Aorta (tissue), 5 donors: ENCODE results near the gene ZNF732. TPM values are rescaled to one million over a fixed set of nuclear protein-coding genes. Genes with fewer than 3 reads are reported as not detected.

Source experiments
- ATAC-seq: fragments of 200-7000 bp; cut with Tn5 transposase; one replicate; pipeline ENCODE4 v1.9.1; 2022; ENCODE audit warnings: moderate library complexity; ENCODE audit not compliant: low FRiP score
- DNase-seq, 2 donors: peaks; one replicate each; pipeline ENCODE4 v3.0.0-alpha.2; 2020
- H3K27ac ChIP-seq, 2 donors: one replicate each; pipeline ENCODE4 v1.5.1; 2013; ENCODE audit warnings: low read length in 2 of 2, mild to moderate bottlenecking in 2 of 2, moderate library complexity in 2 of 2, control low read depth in 1 of 2, inconsistent platforms in 1 of 2, low read depth in 1 of 2
- H3K27me3 ChIP-seq, 2 donors: one replicate each; pipeline ENCODE4 v1.6.1; 2013; ENCODE audit warnings: control low read depth in 1 of 2, low read length in 1 of 2, mild to moderate bottlenecking in 1 of 2, moderate library complexity in 1 of 2; ENCODE audit not compliant: insufficient read depth in 2 of 2, control insufficient read depth in 1 of 2
- H3K36me3 ChIP-seq, 2 donors: one replicate each; pipeline ENCODE4 v1.6.1; 2013; ENCODE audit warnings: control low read depth in 1 of 2, low read length in 1 of 2, mild to moderate bottlenecking in 1 of 2; ENCODE audit not compliant: insufficient read depth in 2 of 2, control insufficient read depth in 1 of 2
- H3K4me1 ChIP-seq, 2 donors: one replicate each; pipeline ENCODE4 v1.6.1; 2013; ENCODE audit warnings: low read length in 2 of 2, control low read depth in 1 of 2, mild to moderate bottlenecking in 1 of 2, moderate library complexity in 1 of 2; ENCODE audit not compliant: insufficient read depth in 2 of 2, control insufficient read depth in 1 of 2
- H3K4me3 ChIP-seq, 2 donors: one replicate each; pipeline ENCODE4 v1.5.1; 2013; ENCODE audit warnings: low read length in 2 of 2, control low read depth in 1 of 2, mild to moderate bottlenecking in 1 of 2
- H3K9me3 ChIP-seq: one replicate; pipeline ENCODE4 v1.6.1; 2013; ENCODE audit warnings: mild to moderate bottlenecking, low read length; ENCODE audit not compliant: control insufficient read depth
- WGBS, 2 donors: extraction: QIAGEN DNeasy Blood & Tissue Kit; methylation state at CpG; one replicate each; pipeline ENCODE4 v1.1.7; 2013; 5-methylcytosine and 5-hydroxymethylcytosine counted together
- intact Hi-C, 2 donors: fragments of 100-400 bp; cut with DNase I; formaldehyde crosslinking; loops; one replicate each; pipeline versions ENCODE4 v1.14.2 to v1.15.0; 2022
- long read RNA-seq, 2 donors: library from polyadenylated mRNA; unstranded; transcript quantifications; one replicate each; pipeline ENCODE4 v2.0.0, GENCODE V29; 2020 to 2021
- polyA plus RNA-seq, 2 donors: library from polyadenylated mRNA; stranded (reverse); fragments of 200-250 nt; gene quantifications; one replicate each; pipeline ENCODE4 v1.2.3, GENCODE V29; 2013
- total RNA-seq, 2 donors: library from RNA; stranded (reverse); fragmentation: NEBNext Ultra II Directional; extraction: Animal tissue kit (Norgen Biotek cat#: 25700); gene quantifications; one replicate each; pipeline ENCODE4 v1.2.1, GENCODE V29; 2021
- donor health status: healthy with polysubstance abuse.
- donor health status: Bipolar disorder and iron deficiency.
- donor health status: DM: no; HTN: no; CAD: no.
- donor health status: DM: no; HTN: no; CAD: no.
- donor health status: DM: yes; HTN: yes; CAD: no.

Gene ZNF732
- under 1 TPM; 0.16 to 0.45 TPM for total RNA-seq
- polyA plus RNA-seq = under 1 TPM in 1 of 2 donors, not detected in 1; 0.18 TPM
- long read RNA-seq, donor 1 = 0 reads
- long read RNA-seq, donor 2 = 0 reads

DNA sequence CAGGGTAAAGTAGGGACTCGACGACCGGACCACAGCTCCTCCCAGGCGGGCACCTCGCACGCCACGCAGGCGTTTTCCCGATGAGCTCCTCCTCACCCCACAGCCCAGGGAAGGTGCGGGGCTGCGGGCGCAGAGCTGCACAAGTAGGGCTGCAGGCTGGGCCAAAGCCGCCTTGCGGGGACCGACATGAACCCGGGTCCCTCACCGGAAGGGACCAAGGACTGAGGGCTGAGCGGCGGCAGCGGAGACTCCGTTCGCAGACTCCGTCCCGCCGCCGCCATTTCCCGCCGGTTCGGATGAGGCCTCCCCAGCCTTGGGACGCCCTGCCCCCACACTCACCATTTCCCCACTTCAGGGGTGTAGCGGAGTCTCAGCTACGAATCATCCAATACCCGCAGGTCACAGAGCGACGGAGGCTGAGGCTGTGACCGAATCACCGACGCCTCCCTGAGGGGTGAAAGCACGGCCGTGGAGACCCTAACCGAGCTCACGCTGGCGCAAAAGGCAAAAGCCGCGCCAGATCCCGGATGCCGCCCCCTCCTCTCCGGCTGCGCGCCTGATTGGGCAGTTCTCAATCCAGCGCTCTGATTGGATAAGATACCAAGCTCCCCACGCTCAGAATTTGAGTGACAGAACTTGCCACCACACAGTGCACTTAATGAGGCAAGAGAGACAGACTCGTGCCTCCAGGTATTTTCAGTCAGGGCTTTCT lies at the start of gene ZNF732:
Gene ZNF732, minus strand, starts transcription at position 506 of the 712 bp plus-strand sequence. Its CDS starts 164 bp downstream, at position 342.
- 2% methylated on average over 53 of the region's 53 CpGs for WGBS, 2 donors
- no peak within 1 kb of the TSS for H3K27ac ChIP-seq
- H3K27me3 ChIP-seq = no peaks in the 10 kb centered on the region
- H3K4me1 ChIP-seq = no peaks in the 10 kb centered on the region
- H3K4me3 ChIP-seq = peak within 1 kb of the TSS in 1 of 2 donors; percentile 49
- intact Hi-C loops = no loop called here
- DNase-seq (peak; percentile 53 to 79), ATAC-seq (peak; percentile 57)
- no peaks in the 10 kb centered on the region for H3K9me3 ChIP-seq
- no peaks in the 10 kb centered on the region for H3K36me3 ChIP-seq

- Histone ChIP-seq H3K27ac (no peak overlapping the region), H3K27me3 (no peaks in the 10 kb centered on the region), H3K9me3 (no peaks in the 10 kb centered on the region), H3K4me3 (no peak overlapping the region), H3K36me3 (peaks cover 0 to 2% of the 10 kb centered on the region in 2 donors), H3K4me1 (no peaks in the 10 kb centered on the region)
- intact Hi-C loops = no loop called here
- ATAC-seq (no peak), DNase-seq (no peak)
- WGBS, 2 donors = 90 to 92% methylated on average over 4 of the region's 4 CpGs
Measured at GRCh38 chr4:340011-340410, 34.7 kb upstream of the ZNF732 start.

DNA sequence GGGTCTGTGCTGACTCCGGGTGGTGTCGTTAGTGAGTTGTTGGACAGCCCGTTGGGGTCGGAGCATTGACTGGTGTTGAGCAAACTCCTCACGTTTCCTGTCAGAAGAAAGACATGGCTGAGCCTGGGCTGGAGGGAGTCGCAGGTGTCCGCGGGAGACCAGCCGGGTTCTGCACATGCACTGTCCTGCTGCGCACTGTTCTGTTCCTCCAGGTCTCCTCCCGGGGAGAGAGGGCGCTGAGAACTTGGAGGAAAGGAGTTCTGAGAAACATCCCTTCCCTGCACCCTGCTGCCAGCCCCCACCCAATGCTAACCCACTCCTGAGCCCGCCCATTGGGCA lies 33.5 kb upstream of the ZNF732 start:
- H3K27me3 ChIP-seq = no peaks in the 10 kb centered on the region
- intact Hi-C loops = no loop called here

GRCh38 chr4:337932-338758 lies 32.9 kb upstream of the ZNF732 start:
- Histone ChIP-seq H3K27ac (peak overlapping the region; percentile 6 to 25), H3K27me3 (no peaks in the 10 kb centered on the region), H3K36me3 (peaks cover 0 to 2% of the 10 kb centered on the region in 2 donors), H3K4me3 (peak overlapping the region; percentile 73 to 76), H3K4me1 (no peaks in the 10 kb centered on the region), H3K9me3 (no peaks in the 10 kb centered on the region)
- intact Hi-C loops = no loop called here
- ATAC-seq (no peak), DNase-seq (peak in 1 of 2 donors; percentile 88)
- WGBS, 2 donors = 1% methylated on average over 49 to 52 of the region's 52 CpGs

More for the DNA sequence above, 33.5 kb upstream of the ZNF732 start:
- Histone ChIP-seq H3K36me3 (peaks cover 0 to 2% of the 10 kb centered on the region in 2 donors), H3K9me3 (no peaks in the 10 kb centered on the region), H3K4me1 (no peaks in the 10 kb centered on the region), H3K27ac (no peak overlapping the region), H3K4me3 (peak overlapping the region in 1 of 2 donors; percentile 73)
- ATAC-seq (no peak), DNase-seq (no peak)
- 24 to 29% methylated on average over 10 to 13 of the region's 13 CpGs for WGBS, 2 donors

DNA sequence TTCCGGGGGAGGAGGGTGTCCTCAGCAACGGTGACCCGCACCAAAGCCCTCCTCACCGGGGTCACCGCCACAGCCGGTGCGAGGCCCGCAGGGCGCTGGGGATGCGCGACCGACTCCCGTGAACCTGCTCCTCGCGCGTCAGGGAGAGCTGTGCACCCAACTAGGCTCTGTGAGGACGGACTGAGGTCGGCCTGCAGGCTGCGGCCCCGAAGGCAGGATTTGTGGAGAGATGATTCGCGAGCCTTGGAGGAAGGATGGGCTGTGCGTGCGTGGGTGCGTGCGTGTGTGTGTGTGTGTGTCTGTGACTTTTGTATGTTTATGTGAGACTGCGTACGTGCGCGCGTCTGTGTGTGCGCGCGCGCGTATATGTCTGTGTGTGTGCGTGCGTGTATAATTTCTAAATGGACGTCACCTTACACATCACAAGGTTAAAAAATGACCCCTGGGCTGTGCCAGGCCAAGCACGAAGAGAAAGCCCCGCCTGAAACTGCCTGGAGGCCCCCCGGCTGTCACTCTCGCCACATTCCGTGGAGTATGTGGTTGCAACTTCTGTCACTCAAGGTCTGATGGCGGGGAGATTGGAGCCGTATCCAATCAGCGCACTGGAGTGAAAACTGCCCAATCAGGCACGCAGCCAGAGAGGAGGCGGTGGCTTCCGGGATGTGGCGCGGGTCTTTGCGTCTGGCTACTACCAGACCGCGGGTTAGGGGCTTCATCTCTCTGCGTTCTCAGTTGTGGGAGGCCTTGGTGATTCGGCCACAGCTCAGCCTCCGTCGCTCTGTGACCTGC lies 32.1 kb upstream of the ZNF732 start, which contains the start of gene ZNF141:
Gene ZNF141, plus strand, starts transcription at position 672 of the 789 bp plus-strand sequence. CDS start 170 bp downstream, outside the sequence.
- ATAC-seq (peak; percentile 98), DNase-seq (peak; percentile 97 to 98)
- Histone ChIP-seq H3K4me1 (no peaks in the 10 kb centered on the region), H3K27ac (peak within 1 kb of the TSS; percentile 6 to 69), H3K4me3 (peak within 1 kb of the TSS; percentile 73 to 76), H3K36me3 (peaks cover 0 to 2% of the 10 kb centered on the region in 2 donors), H3K9me3 (no peaks in the 10 kb centered on the region), H3K27me3 (no peaks in the 10 kb centered on the region)
- 0% methylated on average over 59 of the region's 59 CpGs for WGBS, 2 donors
- intact Hi-C loops = no loop called here

DNA sequence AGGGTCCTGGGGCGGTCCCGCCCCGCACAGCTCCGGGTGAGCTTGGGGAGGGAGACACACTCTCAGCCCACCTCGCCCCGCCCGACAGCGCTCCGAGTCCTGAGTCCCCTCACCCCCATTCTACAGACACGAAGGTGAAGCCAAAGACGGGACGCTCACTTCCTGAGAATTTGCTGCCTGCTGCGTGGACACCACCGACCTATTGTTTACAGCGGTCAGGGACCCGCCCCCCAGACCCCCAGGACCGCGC lies 31.5 kb upstream of the ZNF732 start:
- ATAC-seq = no peak
- intact Hi-C loops = no loop called here

DNA sequence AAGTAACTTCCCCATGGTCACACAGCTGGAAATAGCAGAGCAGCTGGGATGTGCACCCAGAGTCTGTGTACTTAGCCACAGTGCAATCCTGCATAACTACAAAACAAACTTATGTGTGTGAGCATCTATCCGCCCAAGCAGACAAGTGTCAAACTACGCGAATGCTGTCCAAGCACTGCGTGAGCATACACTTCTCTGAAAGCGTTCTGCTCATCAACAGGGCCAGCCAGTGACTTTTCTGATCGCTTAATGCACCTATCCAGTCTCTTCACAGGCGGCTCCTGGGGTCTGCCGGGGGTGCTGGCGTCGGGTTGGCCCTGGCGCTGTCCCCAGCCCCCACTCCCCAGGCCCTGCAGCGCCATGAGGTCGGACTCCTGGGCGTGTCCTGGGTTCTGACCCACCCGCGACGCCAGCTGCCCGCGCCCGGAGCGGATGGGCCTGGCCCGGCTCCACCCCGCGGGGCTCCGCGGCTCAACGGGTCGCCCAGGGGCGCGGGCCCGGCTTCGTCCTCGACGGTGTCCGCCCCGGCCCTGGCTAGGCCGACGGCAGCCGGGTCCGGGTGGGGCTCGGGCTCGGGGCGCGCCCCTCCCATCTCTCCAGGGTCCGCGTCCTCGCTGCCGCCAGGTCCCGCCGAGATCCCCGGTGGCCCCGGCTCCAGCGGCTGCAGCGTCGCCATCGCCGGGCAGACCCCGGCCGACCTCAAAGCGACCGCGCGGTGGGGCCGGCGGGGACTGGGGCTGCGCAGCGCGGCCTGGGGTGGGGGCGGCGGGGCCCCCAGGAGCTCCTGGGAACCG lies 31.0 kb upstream of the ZNF732 start:
- Histone ChIP-seq H3K27me3 (no peaks in the 10 kb centered on the region), H3K36me3 (no peaks in the 10 kb centered on the region), H3K27ac (peak overlapping the region in 1 of 2 donors; percentile 69), H3K4me3 (peak overlapping the region; percentile 24 to 66), H3K9me3 (no peaks in the 10 kb centered on the region), H3K4me1 (no peaks in the 10 kb centered on the region)
- intact Hi-C loops = no loop called here
- 6 to 9% methylated on average over 47 to 71 of the region's 71 CpGs for WGBS, 2 donors
- ATAC-seq = no peak
- peak; percentile 59 to 80 for DNase-seq

More for the DNA sequence above, 31.5 kb upstream of the ZNF732 start:
- Histone ChIP-seq H3K27ac (peak overlapping the region in 1 of 2 donors; percentile 69), H3K36me3 (no peaks in the 10 kb centered on the region), H3K9me3 (no peaks in the 10 kb centered on the region), H3K4me3 (peak overlapping the region; percentile 24 to 66), H3K4me1 (no peaks in the 10 kb centered on the region), H3K27me3 (no peaks in the 10 kb centered on the region)
- no peak for DNase-seq
- WGBS, 2 donors = 0 to 1% methylated on average over 17 to 18 of the region's 18 CpGs

- DNase-seq (no peak), ATAC-seq (no peak)
- intact Hi-C loops = no loop called here
- WGBS, 2 donors = 52 to 66% methylated on average over 2 of the region's 2 CpGs
- Histone ChIP-seq H3K9me3 (no peaks in the 10 kb centered on the region), H3K36me3 (no peaks in the 10 kb centered on the region), H3K4me1 (no peaks in the 10 kb centered on the region), H3K27me3 (no peaks in the 10 kb centered on the region), H3K4me3 (no peak overlapping the region), H3K27ac (no peak overlapping the region)
Measured at GRCh38 chr4:335515-335914, 30.2 kb upstream of the ZNF732 start.
